Transverse colon (tissue), 4 donors: ENCODE measurements around the gene PTPRN. TPM values are rescaled to one million over a fixed set of nuclear protein-coding genes. Genes with fewer than 3 reads are reported as not detected.
"Not testable (repeated sequence)": the region's sequence is repeated elsewhere in the genome, so short reads cannot be mapped to it uniquely, and the experiment has no call there.

Experiments used
- DNase-seq: peaks from one replicate; pipeline ENCODE4 v3.0.0-alpha.2; 2019
- H3K27ac ChIP-seq, 4 donors: fragments of 200-600 bp; sonication (generic); 2 replicates each; pipeline ENCODE4 v1.5.1; 2016 to 2018; ENCODE audit warnings: inconsistent platforms in 4 of 4
- H3K27me3 ChIP-seq: fragments of 200-600 bp; sonication (generic); 2 replicates; pipeline ENCODE4 v1.5.1; 2017; ENCODE audit warnings: inconsistent platforms
- H3K36me3 ChIP-seq, 4 donors: fragments of 200-600 bp; sonication (generic); 2 replicates each; pipeline ENCODE4 v1.5.1; 2017 to 2019; ENCODE audit warnings: inconsistent platforms in 4 of 4
- H3K4me1 ChIP-seq, 4 donors: fragments of 200-600 bp; sonication (generic); 2 replicates each; pipeline ENCODE4 v1.5.1; 2017 to 2020; ENCODE audit warnings: inconsistent platforms in 4 of 4
- H3K4me3 ChIP-seq, 4 donors: fragments of 200-600 bp; sonication (generic); 1 replicate in 1 of 4; 2 replicates in 3 of 4; pipeline versions ENCODE4 v1.5.1 to v1.6.1; 2017 to 2019; ENCODE audit warnings: inconsistent platforms in 4 of 4
- H3K9me3 ChIP-seq, 2 donors: fragments of 200-600 bp; sonication (generic); 2 replicates each; pipeline ENCODE4 v1.5.1; 2017 to 2019; ENCODE audit warnings: inconsistent platforms in 2 of 2
- EP300 ChIP-seq: sonication (generic); formaldehyde crosslinking; IDR thresholded peaks from one replicate; pipeline ENCODE4 v1.6.1; 2017; ENCODE audit warnings: antibody characterized with exemption, low read depth
- POLR2A ChIP-seq: fragments of 450-650 bp; IDR thresholded peaks from one replicate; pipeline ENCODE4 v1.6.1; 2016; ENCODE audit warnings: antibody characterized with exemption, mild to moderate bottlenecking, moderate library complexity
- POLR2AphosphoS5 ChIP-seq, 3 donors: sonication (generic); formaldehyde crosslinking; IDR thresholded peaks; one replicate each; pipeline ENCODE4 v1.6.1; 2016; ENCODE audit warnings: antibody characterized with exemption in 3 of 3
- WGBS, 2 donors: methylation state at CpG; one replicate each; pipeline ENCODE4 v1.1.5; 2018; ENCODE audit warnings: low coverage in 1 of 2; 5-methylcytosine and 5-hydroxymethylcytosine counted together
- in situ Hi-C, 4 donors: fragments of 200-750 bp; cut with MboI; loops; one replicate each; pipeline versions ENCODE4 v1.15.0 to v1.15.1; 2017; ENCODE audit warnings: low sequenced_read_pairs in 3 of 4, low pct_ligation_motif_present in 1 of 4, low pct_unique_long_range_greater_than_20kb in 1 of 4
- intact Hi-C: fragments of 100-400 bp; cut with DNase I; formaldehyde crosslinking; loops from one replicate; pipeline ENCODE4 v1.15.1; 2023; ENCODE audit warnings: low total_unique reads
- total RNA-seq, 4 donors: library from RNA; depleted of rRNA; stranded (reverse); fragments of >200 nt; gene quantifications; one replicate each; pipeline ENCODE4 v1.1.0, GENCODE V29; 2016
- TF ChIP-seq, protein P1 (sequence below), 5 experiments: fragments of 200-600 bp in 3 of 5; fragments of 450-650 bp in 2 of 5; sonication (generic) in 3 of 5; IDR thresholded peaks; 1 replicate in 2 of 5; 2 replicates in 3 of 5; pipeline ENCODE4 v1.5.1; 2016 to 2017; ENCODE audit warnings: antibody characterized with exemption in 5 of 5, inconsistent platforms in 3 of 5, mild to moderate bottlenecking in 2 of 5, moderate library complexity in 1 of 5

Gene PTPRN
- total RNA-seq, 4 donors from 2014 or later = 0.60 to 2.6 (median 2.1) TPM

DNA sequence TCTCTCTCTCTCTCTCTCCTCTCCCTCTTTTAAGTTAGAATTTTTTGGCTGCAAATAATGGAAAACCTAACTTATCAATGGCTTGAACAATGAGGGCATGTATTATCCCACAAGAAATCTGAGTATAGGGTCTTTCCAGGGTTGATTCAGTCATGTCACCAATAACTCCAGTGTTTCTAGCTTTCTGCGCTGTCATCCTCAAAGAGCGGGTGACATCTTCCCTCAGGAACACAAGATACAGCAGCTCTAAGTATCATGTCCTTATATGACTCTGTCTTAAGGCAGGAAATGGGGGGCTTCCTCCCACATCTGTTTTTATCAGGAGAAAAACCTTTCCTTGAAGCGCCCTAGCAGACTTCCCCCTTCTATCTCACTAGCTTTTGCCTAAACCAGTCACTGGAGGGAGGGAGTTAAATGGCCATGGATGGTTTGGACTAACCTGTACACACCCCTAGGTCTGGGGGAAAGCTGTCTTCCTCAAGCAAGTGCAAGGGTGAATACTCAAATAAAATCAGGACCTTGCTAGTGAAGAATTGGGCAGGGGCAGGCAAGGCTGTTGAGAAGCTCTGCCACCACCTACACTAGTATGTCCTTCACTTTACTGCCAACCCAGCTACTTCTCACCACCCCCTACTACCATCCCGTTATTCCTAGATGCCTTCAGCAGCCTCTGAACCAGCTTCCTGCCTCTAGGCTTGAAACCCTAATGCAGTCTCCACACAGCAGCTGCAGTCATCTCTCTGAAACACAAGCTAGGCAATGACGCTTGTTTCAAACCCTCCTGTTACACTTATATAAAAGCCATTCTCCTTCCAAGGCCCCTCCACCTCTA is 48.0 kb downstream of the PTPRN start:
- intact Hi-C loops = no loop called here
- Histone ChIP-seq H3K36me3 (no peaks in the 10 kb centered on the region), H3K27me3 (peaks cover 14% of the 10 kb centered on the region), H3K4me1 (no peaks in the 10 kb centered on the region), H3K4me3 (no peak overlapping the region), H3K27ac (no peak overlapping the region), H3K9me3 (no peaks in the 10 kb centered on the region)
- TF ChIP-seq, protein P1, sequence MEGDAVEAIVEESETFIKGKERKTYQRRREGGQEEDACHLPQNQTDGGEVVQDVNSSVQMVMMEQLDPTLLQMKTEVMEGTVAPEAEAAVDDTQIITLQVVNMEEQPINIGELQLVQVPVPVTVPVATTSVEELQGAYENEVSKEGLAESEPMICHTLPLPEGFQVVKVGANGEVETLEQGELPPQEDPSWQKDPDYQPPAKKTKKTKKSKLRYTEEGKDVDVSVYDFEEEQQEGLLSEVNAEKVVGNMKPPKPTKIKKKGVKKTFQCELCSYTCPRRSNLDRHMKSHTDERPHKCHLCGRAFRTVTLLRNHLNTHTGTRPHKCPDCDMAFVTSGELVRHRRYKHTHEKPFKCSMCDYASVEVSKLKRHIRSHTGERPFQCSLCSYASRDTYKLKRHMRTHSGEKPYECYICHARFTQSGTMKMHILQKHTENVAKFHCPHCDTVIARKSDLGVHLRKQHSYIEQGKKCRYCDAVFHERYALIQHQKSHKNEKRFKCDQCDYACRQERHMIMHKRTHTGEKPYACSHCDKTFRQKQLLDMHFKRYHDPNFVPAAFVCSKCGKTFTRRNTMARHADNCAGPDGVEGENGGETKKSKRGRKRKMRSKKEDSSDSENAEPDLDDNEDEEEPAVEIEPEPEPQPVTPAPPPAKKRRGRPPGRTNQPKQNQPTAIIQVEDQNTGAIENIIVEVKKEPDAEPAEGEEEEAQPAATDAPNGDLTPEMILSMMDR (IDR thresholded peaks at IDR 0.05) = no peak
- DNase-seq = no peak
- 77 to 92% methylated on average over 2 to 5 of the region's 5 CpGs for WGBS, 2 donors
- in situ Hi-C loops = no loop called here

DNA sequence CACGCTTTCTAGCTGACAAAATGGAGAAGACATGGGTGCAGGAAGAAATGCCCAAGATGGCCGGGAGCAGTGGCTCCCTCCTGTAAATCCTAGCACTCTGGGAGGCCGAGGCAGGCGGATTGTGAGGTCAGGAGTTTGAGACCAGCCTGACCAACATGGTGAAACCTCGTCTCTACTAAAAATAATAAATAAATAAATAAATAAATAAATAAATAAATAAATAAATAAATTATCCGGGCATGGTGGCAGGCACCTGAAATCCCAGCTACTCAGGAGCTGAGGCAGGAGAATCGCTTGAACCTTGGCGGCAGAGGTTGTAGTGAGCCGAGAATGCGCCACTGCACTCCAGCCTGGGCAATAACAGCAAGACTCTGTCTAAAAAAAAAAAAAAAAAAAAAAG is 50.3 kb downstream of the PTPRN start:
- in situ Hi-C loops, H3K9me3 ChIP-seq, H3K27ac ChIP-seq, H3K4me1 ChIP-seq, H3K36me3 ChIP-seq, H3K4me3 ChIP-seq, intact Hi-C loops, DNase-seq: not testable (repeated sequence)
- peaks cover 14% of the 10 kb centered on the region for H3K27me3 ChIP-seq
- 86 to 87% methylated on average over 10 of the region's 10 CpGs for WGBS, 2 donors

DNA sequence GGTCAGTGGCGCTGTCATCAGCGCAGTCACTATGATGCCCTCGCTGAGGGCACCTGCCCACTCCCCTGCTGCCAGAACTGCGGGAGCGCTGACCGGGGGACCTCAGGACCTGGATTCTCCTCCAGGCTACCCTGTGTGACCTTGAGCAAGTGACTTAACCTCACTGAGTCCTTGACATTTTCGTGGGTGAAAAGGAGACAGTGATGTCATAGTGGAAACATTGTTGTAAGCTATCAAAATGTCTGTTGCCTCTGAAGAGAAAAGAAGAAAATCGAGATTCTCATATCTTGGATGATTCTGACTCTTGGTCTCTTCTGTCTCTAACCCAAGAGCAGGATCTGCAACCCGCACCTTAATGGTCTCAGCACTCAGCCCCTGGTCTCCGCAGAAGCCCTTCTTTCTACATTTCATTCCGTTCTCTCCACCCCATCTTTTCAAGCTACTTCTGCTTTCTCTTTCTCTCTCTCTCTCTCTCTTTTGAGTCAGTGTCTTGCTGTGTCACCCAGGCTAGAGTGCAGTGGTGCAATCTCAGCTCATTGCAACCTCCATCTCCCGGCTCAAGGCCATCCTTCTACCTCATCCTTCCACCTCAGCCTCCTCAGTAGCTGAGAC is 54.5 kb downstream of the PTPRN start:
- H3K36me3 ChIP-seq = no peaks in the 10 kb centered on the region
- peaks cover 21 to 45% (median 40%) of the 10 kb centered on the region in 4 donors for H3K4me1 ChIP-seq
- H3K27ac ChIP-seq = peak overlapping the region; percentile 94 to 97 (median 94)
- peak overlapping the region; percentile 49 to 72 (median 60) for H3K4me3 ChIP-seq
- H3K27me3 ChIP-seq = no peaks in the 10 kb centered on the region
- 22 to 66% methylated on average over 4 to 10 of the region's 12 CpGs for whole genome bisulfite sequencing, 2 donors
- intact Hi-C loops (no loop called here), in situ Hi-C loops (no loop called here)
- no peaks in the 10 kb centered on the region for H3K9me3 ChIP-seq
- TF ChIP-seq POLR2AphosphoS5 (IDR thresholded peaks at IDR 0.05) (no peak), EP300 (no peak), POLR2A (no peak)
- TF ChIP-seq, protein P1 (IDR thresholded peaks at IDR 0.05) = no peak
- no peak for DNase-seq

DNA sequence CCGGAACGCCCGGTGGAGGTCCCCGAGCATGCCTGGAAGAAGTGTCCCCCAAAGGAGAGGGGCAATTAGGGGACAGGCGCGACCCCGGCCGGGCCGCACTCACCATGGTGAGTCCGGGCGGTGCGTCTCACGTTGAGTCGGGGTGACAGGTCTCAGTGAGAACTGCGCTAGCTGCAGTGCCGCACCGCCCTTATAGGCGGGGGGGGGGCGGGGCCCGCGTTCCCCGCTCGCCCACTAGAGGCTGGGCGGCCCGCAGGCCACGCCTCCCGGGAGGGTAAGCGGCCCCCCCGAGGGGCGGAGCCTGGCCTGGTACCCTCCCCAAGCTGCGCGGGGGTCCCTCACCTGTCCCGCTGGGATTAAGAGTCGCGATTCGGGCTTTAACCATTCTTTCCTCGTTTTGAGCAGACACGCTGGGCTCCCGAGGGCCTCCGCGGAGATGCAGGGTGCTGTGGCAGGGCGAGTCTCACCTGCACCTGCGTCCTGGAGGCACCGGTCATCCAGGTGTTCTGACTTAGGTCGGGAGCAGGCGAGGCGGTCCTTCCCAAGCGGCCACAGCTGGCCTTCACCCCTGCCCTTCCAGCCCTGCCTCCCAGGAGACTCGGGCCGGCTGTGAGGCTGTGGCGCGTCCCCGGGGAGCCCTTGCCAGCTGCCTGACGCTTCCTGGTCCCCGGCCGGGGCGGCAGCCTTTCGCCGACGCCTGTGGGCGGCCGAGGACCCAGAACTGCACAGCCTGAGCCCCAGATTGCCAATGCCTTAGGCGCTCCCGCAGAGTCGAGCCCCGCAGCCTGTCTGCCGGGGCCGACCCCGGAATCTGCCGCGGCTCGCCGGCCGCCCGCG is 55.2 kb downstream of the PTPRN start, which contains the start of gene TUBA4A:
Gene TUBA4A, minus strand, starts transcription at position 166 of the 837 bp plus-strand sequence. Its CDS starts 60 bp downstream, at position 106.
- 1 to 40% methylated on average over 1 to 24 of the region's 76 CpGs for WGBS, 2 donors
- intact Hi-C loops = no loop called here

More for the DNA sequence above, 55.2 kb downstream of the PTPRN start, which contains the start of gene TUBA4A:
- no peaks in the 10 kb centered on the region for H3K27me3 ChIP-seq
- TF ChIP-seq, protein P1 (IDR thresholded peaks at IDR 0.05) = peak in 2 of 5 experiments; percentile 23 to 54
- TF ChIP-seq POLR2A = peak; percentile 99
- TF ChIP-seq EP300 = no peak
- peak; percentile 99 for TF ChIP-seq POLR2AphosphoS5 (IDR thresholded peaks at IDR 0.05)
- no peaks in the 10 kb centered on the region for H3K9me3 ChIP-seq
- in situ Hi-C loops = no loop called here
- peaks cover 27 to 53% (median 47%) of the 10 kb centered on the region in 4 donors for H3K4me1 ChIP-seq
- H3K4me3 ChIP-seq = peak within 1 kb of the TSS; percentile 49 to 72 (median 60)
- DNase-seq = peak; percentile 95
- H3K36me3 ChIP-seq = no peaks in the 10 kb centered on the region
- H3K27ac ChIP-seq = peak within 1 kb of the TSS; percentile 94 to 97 (median 94)
